ENCODE results near the gene ZNF184. TPM values are rescaled to one million over a fixed set of nuclear protein-coding genes. Genes with fewer than 3 reads are reported as not detected.

The ZNF184 gene
- total and polyA plus RNA-seq, 2 of the 4 experiments (the other 2 are of a cell fraction): 2.8 to 8.1 TPM

DNA sequence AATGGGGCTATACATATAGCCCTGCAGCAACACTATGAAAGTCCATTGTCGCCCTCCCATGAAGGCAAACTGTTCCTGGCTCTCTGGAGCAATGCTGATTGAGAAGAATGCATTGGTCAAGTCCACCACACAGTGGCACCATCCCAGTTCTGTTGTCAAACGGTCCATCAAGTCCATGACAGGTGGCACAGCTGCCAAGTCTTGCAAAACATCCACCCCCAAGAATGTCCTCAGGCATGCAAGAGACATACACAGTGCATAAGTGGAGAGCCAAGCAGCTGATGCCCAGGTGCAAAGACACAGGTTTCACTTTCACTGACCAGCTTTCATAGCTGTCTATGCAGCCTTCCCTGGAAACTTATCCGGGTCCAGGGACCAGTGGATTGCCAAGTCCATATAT, 66.8 kb downstream of the ZNF184 start:
- Histone ChIP-seq H3K4ac (ENCODE audit: low read depth, low read length) (no peak overlapping the region), H3K4me3 (ENCODE audit: insufficient read depth, low read depth, low read length) (no peak overlapping the region), H4K91ac (ENCODE audit: insufficient read depth, low read depth, low read length) (no peak overlapping the region), H2BK120ac (ENCODE audit: low read depth, low read length) (no peak overlapping the region), H4K5ac (ENCODE audit: low read depth, low read length) (no peak overlapping the region), H2BK5ac (ENCODE audit: low read depth, low read length, poor library complexity, severe bottlenecking) (no peak overlapping the region), H2AK5ac (ENCODE audit: low read depth, low read length) (no peak overlapping the region), H2AK9ac (replicated peaks; ENCODE audit: low read depth, low read length, poor library complexity) (no peak overlapping the region), H3K18ac (ENCODE audit: low read depth, low read length) (no peak overlapping the region), H3K79me1 (ENCODE audit: low read depth in 1 of 2, low read length in 2 of 2) (no peaks in the 10 kb centered on the region), H3K9ac (ENCODE audit: low read depth, low read length) (no peak overlapping the region), H2AFZ (replicated peaks; ENCODE audit: low read length, poor library complexity) (no peak overlapping the region), H3K14ac (replicated peaks; ENCODE audit: low read depth, low read length) (no peak overlapping the region), H4K20me1 (ENCODE audit: insufficient read depth, low read length) (no peaks in the 10 kb centered on the region), H3K27me3 (ENCODE audit: control insufficient read depth, insufficient read depth, low read length) (no peaks in the 10 kb centered on the region), H2BK15ac (ENCODE audit: low read depth, low read length) (no peak overlapping the region), H3K4me2 (ENCODE audit: low read depth, low read length) (no peak overlapping the region), H3K9me1 (ENCODE audit: insufficient read depth, low read length) (no peaks in the 10 kb centered on the region), H2BK20ac (ENCODE audit: low read depth, low read length) (no peak overlapping the region), H4K8ac (ENCODE audit: low read depth in 2 of 2, low read length in 2 of 2) (no peak overlapping the region), H3K36me3 (ENCODE audit: control insufficient read depth, insufficient read depth, low read length) (no peaks in the 10 kb centered on the region), H3K56ac (ENCODE audit: extremely low read depth, insufficient read depth, low read length) (no peak overlapping the region), H3K4me1 (ENCODE audit: control insufficient read depth, insufficient read depth, low read length) (no peaks in the 10 kb centered on the region), H3K27ac (ENCODE audit: insufficient read depth, low read length) (no peak overlapping the region), H3K23ac (ENCODE audit: low read depth, low read length) (no peak overlapping the region), H3K9me3 (ENCODE audit: control insufficient read depth, insufficient read depth, low read length) (peaks cover 14% of the 10 kb centered on the region)
- 20% methylated on average over 1 of the region's 3 CpGs; no CpG with 5 or more reads in 1 of the 2 experiments for WGBS, 2 experiments (ENCODE audit: extremely low coverage in 2 of 2, insufficient read length in 1 of 2)
- BruUV-seq (replicated peaks): no TSS peak
- dilution Hi-C loops (cut with HindIII; ENCODE audit: low sequenced_read_pairs, unreplicated experiment) (no loop called here), intact Hi-C loops (cut with micrococcal nuclease) (no loop called here), in situ Hi-C loops (cut with MboI; ENCODE audit: low sequenced_read_pairs) (no loop called here)
- ChIA-PET CTCF (no interaction called here), POLR2A (ENCODE audit: unreplicated experiment) (no interaction called here)
- ATAC-seq (ENCODE audit: low read depth) (no peak), DNase-seq (no peak)
- TF ChIP-seq CTCF (conservative IDR thresholded peaks at IDR 0.05; ENCODE audit: low read depth, low read length) (no peak), CHD1 (IDR thresholded peaks at IDR 0.05; ENCODE audit: low read depth, low read length) (no peak), BHLHE40 (IDR thresholded peaks at IDR 0.05; ENCODE audit: low read depth, low read length) (no peak), MXI1 (IDR thresholded peaks at IDR 0.05; ENCODE audit: borderline replicate concordance, low read depth, low read length) (no peak), MAZ (IDR thresholded peaks at IDR 0.05; ENCODE audit: borderline replicate concordance, low read depth, low read length) (no peak), RAD21 (IDR thresholded peaks at IDR 0.05; ENCODE audit: low read length) (no peak), RCOR1 (IDR thresholded peaks at IDR 0.05; ENCODE audit: insufficient replicate concordance, low read length) (no peak), MAFK (IDR thresholded peaks at IDR 0.05; ENCODE audit: low read depth, low read length) (no peak), RFX5 (IDR thresholded peaks at IDR 0.05; ENCODE audit: low read depth, low read length) (no peak)
- TF ChIP-seq, protein P1, sequence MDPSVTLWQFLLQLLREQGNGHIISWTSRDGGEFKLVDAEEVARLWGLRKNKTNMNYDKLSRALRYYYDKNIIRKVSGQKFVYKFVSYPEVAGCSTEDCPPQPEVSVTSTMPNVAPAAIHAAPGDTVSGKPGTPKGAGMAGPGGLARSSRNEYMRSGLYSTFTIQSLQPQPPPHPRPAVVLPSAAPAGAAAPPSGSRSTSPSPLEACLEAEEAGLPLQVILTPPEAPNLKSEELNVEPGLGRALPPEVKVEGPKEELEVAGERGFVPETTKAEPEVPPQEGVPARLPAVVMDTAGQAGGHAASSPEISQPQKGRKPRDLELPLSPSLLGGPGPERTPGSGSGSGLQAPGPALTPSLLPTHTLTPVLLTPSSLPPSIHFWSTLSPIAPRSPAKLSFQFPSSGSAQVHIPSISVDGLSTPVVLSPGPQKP (IDR thresholded peaks at IDR 0.05; ENCODE audit: borderline replicate concordance, low read depth, low read length): no peak

All from IMR-90 (cell line).